Measurements from ENCODE around the gene CTDSPL.

Gene CTDSPL

DNA sequence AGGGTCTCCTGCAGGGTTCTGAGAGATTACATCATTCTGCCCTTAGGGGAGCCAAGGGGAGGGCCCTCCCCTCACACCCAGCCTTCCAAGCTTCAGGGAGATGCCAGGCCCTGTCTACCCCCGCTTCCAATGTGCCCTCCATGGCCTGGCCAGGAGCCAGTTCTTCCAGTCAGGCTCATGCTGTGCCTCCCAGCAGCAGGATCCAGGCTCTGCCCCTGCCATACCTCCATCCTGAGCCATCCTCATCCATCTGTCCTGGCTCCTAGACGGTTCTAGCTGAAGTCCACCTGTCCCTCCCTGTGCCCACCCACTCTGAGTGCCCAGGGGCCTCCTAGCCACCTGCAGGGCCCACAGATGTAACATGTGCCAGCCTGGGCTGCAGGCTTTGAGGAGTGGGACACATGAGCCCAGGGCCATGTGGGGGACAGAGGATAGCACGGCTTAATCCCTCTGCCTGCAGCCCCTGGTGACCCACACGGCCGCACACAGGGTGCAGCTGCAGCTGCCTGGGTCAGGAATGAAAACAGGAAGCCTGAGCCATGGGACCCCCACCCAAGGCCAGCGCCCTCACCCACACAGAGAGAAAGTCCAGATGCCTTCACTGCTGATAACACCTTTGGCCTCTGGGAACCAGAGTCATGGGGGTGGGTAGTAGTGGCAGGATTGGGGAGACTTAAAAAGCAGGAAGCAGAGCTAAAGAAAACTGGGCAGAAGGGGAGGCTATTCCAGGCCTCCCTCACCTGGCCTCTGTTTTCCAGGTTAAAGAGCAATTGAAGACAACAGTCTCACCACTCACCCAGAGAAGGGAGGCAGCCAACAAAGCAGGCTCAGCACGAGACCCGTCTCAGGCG, 156.0 kb downstream of the CTDSPL start:
- H3K4me3 ChIP-seq (ENCODE audit: low read depth, low read length): no peak overlapping the region
- TF ChIP-seq, protein P1, sequence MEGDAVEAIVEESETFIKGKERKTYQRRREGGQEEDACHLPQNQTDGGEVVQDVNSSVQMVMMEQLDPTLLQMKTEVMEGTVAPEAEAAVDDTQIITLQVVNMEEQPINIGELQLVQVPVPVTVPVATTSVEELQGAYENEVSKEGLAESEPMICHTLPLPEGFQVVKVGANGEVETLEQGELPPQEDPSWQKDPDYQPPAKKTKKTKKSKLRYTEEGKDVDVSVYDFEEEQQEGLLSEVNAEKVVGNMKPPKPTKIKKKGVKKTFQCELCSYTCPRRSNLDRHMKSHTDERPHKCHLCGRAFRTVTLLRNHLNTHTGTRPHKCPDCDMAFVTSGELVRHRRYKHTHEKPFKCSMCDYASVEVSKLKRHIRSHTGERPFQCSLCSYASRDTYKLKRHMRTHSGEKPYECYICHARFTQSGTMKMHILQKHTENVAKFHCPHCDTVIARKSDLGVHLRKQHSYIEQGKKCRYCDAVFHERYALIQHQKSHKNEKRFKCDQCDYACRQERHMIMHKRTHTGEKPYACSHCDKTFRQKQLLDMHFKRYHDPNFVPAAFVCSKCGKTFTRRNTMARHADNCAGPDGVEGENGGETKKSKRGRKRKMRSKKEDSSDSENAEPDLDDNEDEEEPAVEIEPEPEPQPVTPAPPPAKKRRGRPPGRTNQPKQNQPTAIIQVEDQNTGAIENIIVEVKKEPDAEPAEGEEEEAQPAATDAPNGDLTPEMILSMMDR (IDR thresholded peaks at IDR 0.05; ENCODE audit: insufficient read depth, low read depth, low read length, missing control alignments): no peak
- no peak for DNase-seq (ENCODE audit: low read depth)

- no peak for DNase-seq (ENCODE audit: low read depth)
- H3K4me3 ChIP-seq (ENCODE audit: low read depth, low read length): no peak overlapping the region
- TF ChIP-seq, protein P1 (IDR thresholded peaks at IDR 0.05; ENCODE audit: insufficient read depth, low read depth, low read length, missing control alignments): no peak
Measured at GRCh38 chr3:38018296-38019266, 156.9 kb downstream of the CTDSPL start.

DNA sequence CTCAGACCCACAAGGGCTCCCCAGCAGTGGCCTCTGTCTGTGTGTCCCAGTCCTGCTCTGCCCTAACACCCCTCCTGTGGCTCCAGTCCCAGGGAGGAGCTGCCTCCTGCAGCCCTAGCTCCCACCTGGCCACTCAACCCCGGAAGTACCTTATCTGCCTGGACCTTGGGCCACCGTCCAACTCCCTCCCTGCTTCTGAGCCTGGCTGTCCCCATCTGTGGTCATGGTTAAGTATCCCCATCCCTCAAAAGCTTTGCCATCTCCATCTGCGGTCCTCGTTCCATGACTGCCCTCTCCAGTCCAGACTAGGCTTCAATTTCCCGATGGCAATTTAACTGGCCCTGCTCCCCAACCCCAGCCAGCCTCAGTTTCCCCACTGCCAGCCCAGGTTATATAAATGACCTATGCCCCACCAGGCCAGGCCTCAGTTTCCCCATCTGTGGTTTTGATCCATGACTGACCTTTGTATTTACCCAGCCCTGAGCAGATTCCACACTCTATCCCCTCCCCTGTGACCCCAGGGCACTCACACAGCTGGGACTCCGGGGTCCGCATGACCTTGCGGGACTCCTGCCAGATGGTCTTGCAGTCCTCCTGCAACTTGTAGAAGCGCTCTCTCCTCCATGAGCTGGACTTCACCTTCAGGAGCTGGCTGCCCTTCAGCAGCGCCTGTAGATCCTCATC, 158.1 kb downstream of the CTDSPL start:
- TF ChIP-seq, protein P1 (IDR thresholded peaks at IDR 0.05; ENCODE audit: insufficient read depth, low read depth, low read length, missing control alignments): no peak
- H3K4me3 ChIP-seq (ENCODE audit: low read depth, low read length): no peak overlapping the region
- DNase-seq (ENCODE audit: low read depth): no peak

- no peak overlapping the region for H3K4me3 ChIP-seq (ENCODE audit: low read depth, low read length)
- DNase-seq (ENCODE audit: low read depth): no peak
- TF ChIP-seq, protein P1 (IDR thresholded peaks at IDR 0.05; ENCODE audit: insufficient read depth, low read depth, low read length, missing control alignments): no peak
Measured at GRCh38 chr3:38020342-38020726, 158.7 kb downstream of the CTDSPL start.

DNA sequence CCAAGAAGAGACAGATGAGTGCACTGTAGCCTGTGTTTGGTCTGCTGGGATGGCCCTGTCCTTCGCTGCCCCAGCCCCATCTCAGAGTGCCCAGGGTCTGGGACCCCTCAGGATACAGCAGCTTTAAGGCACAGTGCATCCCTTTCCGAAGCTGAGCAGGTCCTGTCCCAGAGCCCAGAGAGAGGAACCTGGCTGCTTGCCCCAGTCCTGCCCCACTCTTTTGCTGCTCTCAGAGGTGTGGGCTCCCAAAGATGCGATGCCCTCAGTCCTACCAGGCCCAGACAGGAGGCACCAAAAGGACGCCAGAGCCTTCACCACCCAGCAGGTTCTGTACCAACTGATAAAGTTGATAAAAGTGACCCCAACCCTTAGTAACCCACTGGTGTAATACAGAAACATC, 159.5 kb downstream of the CTDSPL start:
- DNase-seq (ENCODE audit: low read depth): no peak
- TF ChIP-seq, protein P1 (IDR thresholded peaks at IDR 0.05; ENCODE audit: insufficient read depth, low read depth, low read length, missing control alignments): no peak
- no peak overlapping the region for H3K4me3 ChIP-seq (ENCODE audit: low read depth, low read length)

GRCh38 chr3:38022301-38022700, 160.6 kb downstream of the CTDSPL start:
- DNase-seq (ENCODE audit: low read depth): no peak
- no peak overlapping the region for H3K4me3 ChIP-seq (ENCODE audit: low read depth, low read length)
- TF ChIP-seq, protein P1 (IDR thresholded peaks at IDR 0.05; ENCODE audit: insufficient read depth, low read depth, low read length, missing control alignments): no peak
